Putamen (tissue), 1 donor: ENCODE data around the gene CEP170.
"Not testable (repeated sequence)": the region's sequence is repeated elsewhere in the genome, so short reads cannot be mapped to it uniquely, and the experiment has no call there.

Experiments used
- DNase-seq: peaks from one replicate; pipeline ENCODE4 v3.0.0-alpha.2; 2016; ENCODE audit warnings: low spot score

The CEP170 gene

GRCh38 chr1:243173758-243174369 lies 81.2 kb downstream of the CEP170 start:
- DNase-seq: not testable (repeated sequence)

GRCh38 chr1:243164911-243165310 lies 90.2 kb downstream of the CEP170 start:
- DNase-seq: not testable (repeated sequence)

GRCh38 chr1:243150906-243151305 lies 104.2 kb downstream of the CEP170 start:
- DNase-seq: not testable (repeated sequence)

- DNase-seq: not testable (repeated sequence)
These were observed 106.0 kb downstream of the CEP170 start for GRCh38 chr1:243149120-243149519.

- not testable (repeated sequence) for DNase-seq
These were observed 107.7 kb downstream of the CEP170 start for GRCh38 chr1:243147351-243147750.

GRCh38 chr1:243140498-243140897 lies 114.6 kb downstream of the CEP170 start:
- not testable (repeated sequence) for DNase-seq

GRCh38 chr1:243122876-243123409 lies 132.1 kb downstream of the CEP170 start:
- DNase-seq: not testable (repeated sequence)

GRCh38 chr1:243121939-243122338 lies 133.1 kb downstream of the CEP170 start:
- not testable (repeated sequence) for DNase-seq

GRCh38 chr1:243118601-243119322 lies 136.3 kb downstream of the CEP170 start:
- DNase-seq: not testable (repeated sequence)

GRCh38 chr1:243116187-243116586 lies 138.9 kb downstream of the CEP170 start:
- not testable (repeated sequence) for DNase-seq

GRCh38 chr1:243114769-243115168 lies 140.3 kb downstream of the CEP170 start:
- not testable (repeated sequence) for DNase-seq

GRCh38 chr1:243114059-243114713 lies 140.9 kb downstream of the CEP170 start:
- not testable (repeated sequence) for DNase-seq

- DNase-seq: not testable (repeated sequence)
These were observed 147.9 kb downstream of the CEP170 start for GRCh38 chr1:243107171-243107570.

- not testable (repeated sequence) for DNase-seq
These were observed 149.3 kb downstream of the CEP170 start for GRCh38 chr1:243105652-243106332.

- DNase-seq: not testable (repeated sequence)
These were observed 150.0 kb downstream of the CEP170 start for GRCh38 chr1:243105104-243105503.

GRCh38 chr1:243104452-243104851 lies 150.6 kb downstream of the CEP170 start:
- DNase-seq: not testable (repeated sequence)

- DNase-seq: peak; percentile 35
These were observed 153.5 kb downstream of the CEP170 start for GRCh38 chr1:243101551-243102050.

GRCh38 chr1:243087368-243087767 lies 167.7 kb downstream of the CEP170 start:
- not testable (repeated sequence) for DNase-seq
